ENCODE data around the gene STX8.

Gene STX8

DNA sequence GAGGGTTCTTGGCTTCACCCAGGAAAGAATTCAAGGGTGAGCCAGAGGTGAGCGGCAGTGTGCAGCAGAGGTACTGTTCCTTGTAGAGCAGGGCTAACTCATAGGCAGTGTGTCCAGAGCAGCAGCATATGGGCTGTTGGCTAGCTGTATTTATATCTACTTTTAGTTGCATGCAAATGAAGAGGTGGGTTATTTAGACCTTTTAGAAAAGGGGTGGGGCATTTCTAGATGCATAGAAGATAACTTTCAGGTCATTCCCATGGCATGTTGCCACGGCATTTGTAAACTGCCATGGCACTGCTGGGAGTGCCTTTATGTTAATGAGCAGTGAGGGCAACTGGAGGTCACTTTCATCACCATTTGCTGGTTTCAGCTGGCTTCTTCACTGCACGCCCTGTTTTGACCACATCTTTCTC, 141.0 kb downstream of the STX8 start:
- no peak for DNase-seq

- peak; percentile 50 for DNase-seq
These were observed 142.6 kb downstream of the STX8 start for GRCh38 chr17:9432934-9433421.

DNA sequence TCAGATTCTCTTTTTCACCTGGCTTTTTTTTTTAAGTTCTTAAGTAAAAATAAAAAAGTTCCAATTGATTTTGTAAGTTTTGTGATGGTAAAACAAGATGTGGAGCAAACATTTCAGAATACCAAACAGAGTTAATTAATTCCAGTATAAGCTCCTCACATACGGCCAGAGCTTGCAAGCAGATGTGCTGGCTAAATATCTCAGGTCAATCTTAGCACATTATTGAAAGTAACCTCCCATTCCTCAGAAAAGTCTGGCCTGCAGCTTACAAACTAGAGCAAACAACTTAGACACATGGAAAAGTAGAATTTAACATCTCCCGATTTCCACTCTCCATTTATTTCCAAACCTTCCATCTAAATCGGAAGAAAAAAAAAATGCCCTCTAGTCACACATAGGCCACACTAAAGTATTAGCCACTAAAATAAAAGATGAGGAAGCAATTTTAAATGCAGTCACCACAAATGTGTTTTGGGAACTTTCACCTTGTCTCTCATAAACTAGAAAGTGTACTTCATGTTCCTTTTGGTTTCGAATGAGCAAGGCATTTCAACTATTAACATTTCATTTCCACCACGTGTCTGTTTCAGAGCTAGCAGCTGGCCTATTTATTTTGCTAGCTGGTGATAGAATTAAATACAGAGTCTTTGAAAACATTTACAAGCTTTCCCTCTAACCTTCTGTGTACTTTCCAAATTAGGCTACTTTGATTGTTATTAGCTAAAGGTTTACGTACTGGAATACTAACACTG, 143.3 kb downstream of the STX8 start:
- DNase-seq, result peak; percentile 6

GRCh38 chr17:9431620-9432019, 144.0 kb downstream of the STX8 start:
- no peak for DNase-seq

- DNase-seq, result no peak
These were observed 147.9 kb downstream of the STX8 start for GRCh38 chr17:9427465-9428315.

DNA sequence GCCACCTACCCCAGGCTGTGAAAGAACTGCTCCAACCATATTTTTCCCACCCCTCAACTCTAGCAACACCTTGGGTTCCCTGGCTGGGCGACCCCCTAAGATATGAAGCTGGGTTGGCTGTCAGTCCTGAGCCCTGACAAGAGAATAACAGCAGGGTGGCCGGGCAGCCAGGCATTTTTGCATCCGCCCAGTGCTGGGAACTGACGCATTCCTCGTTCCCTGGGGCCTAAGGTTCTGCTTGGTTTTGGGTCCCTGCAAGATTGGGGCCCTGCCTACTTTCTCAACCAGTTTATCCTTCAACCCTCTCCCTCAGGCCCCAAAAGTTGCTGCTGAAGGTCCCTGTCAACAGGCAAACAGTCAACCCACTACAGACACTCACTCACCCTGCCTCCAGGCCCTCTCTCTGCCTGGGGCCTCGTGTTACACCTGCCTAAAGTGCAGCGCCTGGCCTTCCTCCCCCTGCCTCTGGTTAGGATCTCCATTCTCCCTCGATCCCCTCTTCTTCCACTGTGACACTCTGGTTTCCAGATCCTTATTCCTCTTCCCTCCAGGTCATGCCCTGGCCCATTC, 151.5 kb downstream of the STX8 start:
- no peak for DNase-seq

DNA sequence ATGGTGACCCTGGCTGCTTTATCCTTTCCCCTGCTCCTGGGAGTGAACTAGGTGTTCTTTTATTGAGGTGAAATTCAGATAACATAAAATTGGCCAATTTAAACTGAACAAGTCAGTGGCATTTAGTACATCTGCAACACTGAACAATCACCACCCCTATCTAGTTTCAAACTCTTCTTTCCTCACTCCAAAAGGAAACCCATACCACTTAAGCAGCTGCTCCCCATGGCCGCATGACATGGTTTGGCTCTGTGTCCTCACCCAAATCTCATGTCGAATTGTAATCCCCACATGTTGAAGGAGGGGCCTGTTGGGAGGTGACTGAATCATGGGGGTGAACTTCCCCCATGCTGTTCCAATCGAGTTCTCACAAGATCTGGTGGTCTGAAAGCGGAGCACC, 154.1 kb downstream of the STX8 start:
- no peak for DNase-seq

- DNase-seq, result no peak
These were observed 155.6 kb downstream of the STX8 start for GRCh38 chr17:9419932-9420453.

GRCh38 chr17:9414471-9414870, 161.1 kb downstream of the STX8 start:
- DNase-seq, result no peak

DNA sequence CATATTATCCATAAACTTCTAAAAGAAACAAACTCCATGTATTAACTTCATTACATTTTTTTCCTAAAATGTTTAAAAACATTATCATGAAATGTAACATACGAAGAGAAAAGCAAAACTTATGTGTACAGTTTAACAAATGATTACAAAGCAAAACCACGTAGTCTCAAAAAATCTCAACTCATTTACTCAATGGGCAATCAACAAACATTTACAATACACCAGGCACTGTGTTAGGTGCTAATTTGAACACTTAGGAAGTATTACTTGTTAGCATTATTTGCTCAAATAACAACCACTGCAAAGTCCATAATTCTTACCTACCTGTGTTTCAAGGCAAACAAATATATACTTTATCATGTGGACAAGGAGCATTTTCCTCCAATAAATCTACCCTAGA, 164.9 kb downstream of the STX8 start:
- DNase-seq, result no peak

- DNase-seq, result no peak
These were observed 165.3 kb downstream of the STX8 start for GRCh38 chr17:9410301-9410700.

GRCh38 chr17:9409878-9410277, 165.7 kb downstream of the STX8 start:
- DNase-seq, result no peak

DNA sequence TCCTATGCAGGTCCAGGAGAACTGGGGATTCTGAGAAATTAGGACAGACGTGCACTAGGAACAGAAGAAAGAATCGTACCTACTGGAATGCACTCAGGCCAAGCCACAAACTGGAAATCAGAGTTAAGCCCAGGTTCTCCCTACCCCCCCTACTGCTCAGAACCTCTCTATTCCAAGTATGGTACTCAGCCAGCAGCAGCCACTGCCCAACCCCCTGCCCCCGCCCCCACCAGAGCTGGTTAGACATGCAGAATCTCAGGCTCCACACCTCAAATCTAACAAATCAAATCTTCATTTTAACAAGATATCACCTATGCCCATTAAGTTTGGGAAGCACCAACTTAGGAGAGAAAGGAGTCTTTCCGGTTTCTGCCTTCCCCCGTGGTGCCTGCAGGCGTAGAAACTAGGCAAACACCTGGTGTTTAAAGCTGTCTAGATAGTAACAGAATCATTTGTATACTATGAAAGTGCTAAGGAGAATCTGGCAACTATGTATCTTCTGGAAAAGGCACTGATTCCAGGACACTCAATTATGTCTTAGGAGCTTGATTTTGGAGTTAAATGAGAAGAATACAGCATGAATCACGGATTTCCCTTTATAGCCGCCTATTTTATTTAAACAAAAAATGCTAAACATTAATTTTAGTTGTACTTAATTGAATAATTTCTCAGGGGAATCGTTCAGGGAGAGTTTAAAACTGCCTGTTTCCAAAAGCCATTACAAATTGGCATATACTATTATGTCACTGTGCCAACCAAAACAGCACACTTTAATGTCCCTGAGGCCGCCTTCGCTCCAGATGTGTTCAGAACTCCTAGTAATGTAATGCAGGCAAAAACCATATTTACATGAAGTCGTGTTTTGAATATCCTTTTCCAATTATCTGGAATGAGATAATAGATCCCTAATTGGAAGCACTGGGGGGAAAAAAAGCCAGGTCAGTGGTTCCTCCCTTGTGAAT, 166.5 kb downstream of the STX8 start:
- DNase-seq, result no peak

GRCh38 chr17:9408381-9408780, 167.2 kb downstream of the STX8 start:
- DNase-seq, result no peak

DNA sequence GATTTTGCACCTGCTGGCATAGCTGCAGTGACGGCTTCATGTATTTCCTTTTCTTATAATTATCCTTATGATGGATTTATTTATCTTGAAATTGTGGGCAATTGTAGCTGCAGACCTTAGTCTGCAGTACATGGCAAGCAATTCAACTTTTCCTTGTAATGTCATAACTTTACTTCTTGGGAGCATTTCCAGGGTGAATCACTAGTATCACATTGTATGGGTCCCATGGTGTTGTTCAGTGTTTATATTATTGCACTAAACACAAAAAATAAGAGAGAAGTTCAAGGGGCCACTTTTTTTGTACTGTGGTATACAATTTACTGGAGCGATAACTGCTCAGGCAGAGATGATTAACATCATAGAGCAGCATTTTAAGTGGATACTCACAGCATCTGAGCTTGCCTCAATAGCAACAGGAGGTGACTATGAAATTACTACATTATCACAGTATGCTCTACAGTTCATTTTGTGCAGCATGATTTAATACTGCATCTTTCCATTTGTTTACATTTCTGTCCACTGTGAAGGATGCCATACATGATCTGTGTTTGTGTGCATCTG, 169.5 kb downstream of the STX8 start:
- no peak for DNase-seq

DNA sequence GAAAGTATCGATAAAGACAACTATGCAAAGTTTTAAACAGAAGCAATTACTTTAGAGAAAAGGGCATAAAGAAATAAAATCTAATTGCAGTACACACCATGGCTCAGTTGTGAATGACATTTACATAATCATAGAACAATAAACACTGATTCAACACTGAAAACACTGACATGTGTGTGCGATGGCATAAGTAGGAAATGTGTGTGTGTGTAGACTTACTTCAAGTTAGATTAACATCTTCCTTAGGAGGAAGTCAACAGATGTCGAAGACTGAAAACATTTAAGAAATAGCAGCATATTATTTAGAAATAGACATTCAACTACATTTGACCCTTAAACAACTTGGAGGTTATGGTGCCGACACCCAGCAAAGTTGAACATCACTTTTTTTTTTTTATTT, 172.4 kb downstream of the STX8 start:
- no peak for DNase-seq

- DNase-seq, result peak; percentile 44
These were observed 172.9 kb downstream of the STX8 start for GRCh38 chr17:9402590-9403199.

- DNase-seq, result no peak
These were observed 174.2 kb downstream of the STX8 start for GRCh38 chr17:9401434-9401833.

- DNase-seq, result peak; percentile 48
These were observed 186.5 kb downstream of the STX8 start for GRCh38 chr17:9389111-9389527.

GRCh38 chr17:9386401-9386800, 189.2 kb downstream of the STX8 start:
- no peak for DNase-seq

DNA sequence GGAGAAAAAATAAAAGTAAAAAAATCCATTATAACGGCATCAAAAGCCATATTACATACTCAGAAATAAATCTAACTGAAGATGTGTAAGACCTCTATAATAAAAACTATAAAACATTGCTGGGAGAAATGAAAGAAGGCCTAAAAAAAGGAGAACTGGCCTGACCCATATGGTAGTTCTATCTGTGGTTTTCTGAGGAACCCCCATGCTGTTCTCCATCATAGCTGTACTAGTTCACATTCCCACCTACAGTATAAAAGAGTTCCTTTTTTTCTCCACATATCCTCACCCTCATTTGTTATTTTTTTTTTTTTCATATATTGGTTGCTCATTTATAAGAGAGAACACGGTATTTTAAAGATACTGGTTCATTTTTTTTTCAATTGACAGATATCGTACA, 191.8 kb downstream of the STX8 start:
- DNase-seq, result no peak
